SK-N-MC (cell line): Measurements from ENCODE around the gene LAMC3.

Source experiments
- EZH2 ChIP-seq: fragments of 200-600 bp; sonication (generic); IDR thresholded peaks from one replicate; pipeline ENCODE4 v1.6.1; 2017; ENCODE audit warnings: antibody characterized with exemption
- POLR2AphosphoS5 ChIP-seq: IDR thresholded peaks from 2 replicates; pipeline ENCODE4 v1.6.1; 2012; ENCODE audit warnings: mild to moderate bottlenecking, low read depth, low read length, borderline replicate concordance

DNA sequence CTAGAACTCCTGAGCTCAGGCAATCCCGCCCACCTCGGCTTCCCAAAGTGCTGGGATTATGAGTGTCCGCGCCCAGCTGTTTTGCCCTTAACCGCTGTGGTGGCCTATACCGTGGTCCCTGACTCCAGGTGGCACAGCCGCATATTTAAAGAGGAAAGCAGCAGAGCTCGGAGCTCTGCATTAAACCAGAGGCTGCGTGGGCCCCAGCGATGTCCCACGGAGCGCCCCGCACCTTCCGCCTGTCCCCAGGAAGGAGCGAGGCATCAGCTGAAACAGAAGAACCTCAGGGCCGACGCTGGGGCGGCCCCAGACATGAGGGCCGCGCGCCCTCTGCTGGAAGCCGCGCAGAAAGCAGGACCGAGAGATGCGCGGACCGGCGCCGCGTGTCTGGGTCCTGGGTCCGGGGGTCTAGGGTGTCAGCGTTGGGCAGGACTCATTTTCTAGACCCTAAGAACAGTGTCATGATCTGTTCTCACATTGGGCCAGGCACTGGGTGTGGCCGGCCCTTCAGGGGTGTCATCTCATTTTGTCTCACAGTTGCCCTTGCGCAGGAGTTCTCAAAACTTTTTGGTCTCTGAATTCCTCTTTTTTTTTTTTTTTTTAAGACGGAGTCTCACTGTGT, 37.7 kb downstream of the LAMC3 start:
- no peak for TF ChIP-seq EZH2
- no peak for TF ChIP-seq POLR2AphosphoS5
